ENCODE data around the gene ACKR4. TPM values are rescaled to one million over a fixed set of nuclear protein-coding genes. Genes with fewer than 3 reads are reported as not detected.

Gene ACKR4
- total RNA-seq, 1 donor from 2014 or later = 41.2 TPM

DNA sequence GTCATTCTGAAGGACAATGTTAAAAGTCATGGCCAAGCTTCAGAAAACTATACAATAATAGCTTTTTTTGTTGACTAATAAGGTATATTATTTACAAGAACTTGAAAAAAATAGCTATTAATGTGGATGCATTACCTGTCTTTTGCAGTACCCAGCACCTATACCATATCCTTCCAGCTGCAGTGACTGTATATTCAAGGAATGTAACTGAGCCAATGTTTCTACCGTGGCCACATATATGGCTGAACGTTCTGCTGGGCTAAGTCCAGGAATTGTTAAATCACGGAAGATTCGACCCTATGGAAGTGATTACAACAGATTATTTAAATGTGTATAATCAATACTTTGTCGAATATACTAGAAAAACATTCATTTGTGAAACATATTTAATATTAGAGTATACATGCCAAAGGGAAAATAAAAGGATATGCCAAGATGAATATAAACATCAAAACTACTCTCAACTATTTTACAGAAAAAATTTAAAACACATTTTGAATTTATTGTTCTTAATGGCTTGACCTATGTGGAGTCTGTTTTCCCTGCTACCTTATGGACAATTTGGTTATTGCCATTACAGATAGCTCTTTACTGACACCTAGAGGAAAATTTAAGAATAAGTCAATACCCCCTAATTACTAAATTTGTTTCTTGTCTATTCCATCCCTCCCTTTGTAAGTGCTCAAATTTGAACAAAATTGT is 44.9 kb downstream of the ACKR4 start:
- peak; percentile 53 for DNase-seq

GRCh38 chr3:132642539-132642847 is 45.4 kb downstream of the ACKR4 start:
- no peak for DNase-seq

- DNase-seq = no peak
Measured at GRCh38 chr3:132643366-132643765, 46.3 kb downstream of the ACKR4 start.

DNA sequence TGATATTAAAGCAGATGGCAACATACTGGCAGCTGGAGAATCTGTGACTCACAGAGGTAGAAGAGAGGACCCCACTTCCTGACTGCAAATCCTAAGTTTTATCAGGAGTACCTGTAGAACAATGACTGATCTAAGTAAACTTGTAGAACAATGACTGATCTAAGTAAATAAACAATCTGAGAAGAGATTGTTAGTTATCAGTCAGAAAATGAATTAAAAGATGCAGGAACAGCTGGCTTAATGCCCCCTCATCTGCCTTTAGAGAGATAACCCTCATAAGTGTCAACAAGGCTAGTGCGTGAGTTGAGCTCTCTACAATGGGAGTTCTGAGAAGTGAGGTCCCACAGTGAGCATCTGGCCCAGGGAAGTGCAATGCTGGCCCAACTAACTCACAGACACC is 48.0 kb downstream of the ACKR4 start:
- DNase-seq = no peak

GRCh38 chr3:132650153-132650552 is 53.1 kb downstream of the ACKR4 start:
- no peak for DNase-seq

Other genes with a start within 250 kb of the ACKR4 start
- gene DNAJC13, start 179.8 kb upstream of the ACKR4 start, total RNA-seq = 56.8 TPM
- gene ACAD11, start 62.5 kb downstream of the ACKR4 start, total RNA-seq = 40.4 TPM
- gene UBA5, start 63.1 kb downstream of the ACKR4 start, total RNA-seq = 48.1 TPM
- 38.3 TPM for gene NPHP3, start 125.1 kb downstream of the ACKR4 start, total RNA-seq

Data from skin of body (tissue), 2 donors.